ENCODE measurements around the gene POLL.
A peak's percentile ranks its signal among the peaks of the same experiment; 100 is the strongest.
"Not testable (repeated sequence)": the region's sequence is repeated elsewhere in the genome, so short reads cannot be mapped to it uniquely, and the experiment has no call there.

The POLL gene

DNA sequence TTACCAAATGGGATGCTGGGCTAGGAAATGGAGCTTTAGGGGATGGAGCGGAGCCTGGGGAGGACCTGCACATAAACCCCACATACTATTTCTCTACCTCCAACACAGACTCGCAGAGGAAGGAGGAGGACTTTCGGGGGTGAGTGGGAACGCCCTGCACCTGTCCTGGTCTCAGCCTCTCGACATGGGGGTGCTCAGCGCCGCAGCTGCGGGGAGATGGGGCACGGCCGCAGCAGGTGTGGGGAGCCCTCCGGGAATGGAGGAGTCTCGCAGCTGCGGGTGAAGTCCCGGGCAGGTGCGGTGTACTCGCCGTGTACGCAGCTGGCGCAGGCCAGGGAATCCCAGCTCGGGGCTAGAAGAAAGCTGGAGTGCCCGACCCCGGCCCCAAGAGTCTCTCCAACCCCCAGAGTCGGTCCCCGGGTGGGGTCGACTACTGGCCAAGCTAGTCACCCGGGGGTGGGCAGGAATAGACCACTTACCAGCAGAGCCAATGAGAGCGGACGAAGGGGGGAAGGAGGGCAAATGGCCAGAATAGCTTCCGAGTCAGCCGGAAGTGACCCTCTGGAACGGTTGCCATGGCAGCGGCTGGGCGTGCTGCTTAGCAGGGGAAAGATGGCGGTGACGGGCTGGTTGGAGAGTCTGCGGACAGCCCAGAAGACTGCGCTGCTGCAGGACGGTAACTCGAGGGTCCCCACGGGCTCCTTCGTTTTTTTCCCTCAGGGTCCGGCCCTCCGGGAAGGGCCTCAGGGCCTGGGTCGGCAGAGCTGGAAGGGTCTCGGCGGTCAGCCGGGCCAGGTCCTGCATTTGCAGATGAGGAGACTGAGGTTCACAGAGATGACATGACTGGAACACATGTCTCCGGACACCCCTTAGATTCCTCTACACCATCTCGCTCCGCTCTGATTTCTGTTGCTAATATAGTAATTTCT lies at the start of gene POLL, which contains the start of gene DPCD:
Gene POLL, minus strand, starts transcription at position 533 of the 929 bp plus-strand sequence. CDS start 897 bp downstream, outside the sequence.
Gene DPCD, plus strand, starts transcription at position 597 of the 929 bp plus-strand sequence. Its CDS starts 16 bp downstream, at position 613.
- peak; percentile 81 to 94 for DNase-seq (ENCODE audit: extremely low read depth in 1 of 2, low read depth in 1 of 2)

GRCh38 chr10:101633510-101633909 lies 45.5 kb upstream of the POLL start:
- not testable (repeated sequence) for DNase-seq (ENCODE audit: extremely low read depth in 1 of 2, low read depth in 1 of 2)

DNA sequence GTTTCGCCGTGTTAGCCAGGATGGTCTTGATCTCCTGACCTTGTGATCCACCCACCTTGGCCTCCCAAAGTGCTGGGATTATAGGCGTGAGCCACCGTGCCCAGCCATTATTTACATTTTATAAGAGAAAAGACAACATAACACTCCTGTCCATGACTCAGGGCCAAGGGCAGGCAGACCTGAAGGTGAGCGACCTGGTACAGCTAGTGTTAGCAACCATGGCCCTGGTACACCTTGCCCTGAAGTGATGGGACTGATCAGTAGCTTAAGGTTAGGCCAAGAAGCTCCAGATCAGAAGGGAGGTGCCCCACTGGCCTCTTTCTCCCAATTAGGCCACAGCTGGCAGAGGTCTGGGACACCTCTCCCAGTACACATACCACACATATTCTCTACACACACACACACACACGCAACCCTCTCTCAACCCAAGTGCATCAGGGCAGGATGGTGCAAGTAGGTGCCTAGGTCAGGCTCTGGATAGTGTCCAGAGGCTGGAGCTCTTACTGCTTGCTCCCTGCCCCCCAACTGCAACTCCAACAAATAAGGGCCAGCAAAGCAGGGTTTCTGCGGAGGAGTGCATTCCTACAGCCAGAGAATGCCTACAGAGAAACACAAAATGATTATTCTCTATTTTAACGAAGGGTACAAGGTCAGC lies 43.9 kb upstream of the POLL start:
- DNase-seq (ENCODE audit: extremely low read depth in 1 of 2, low read depth in 1 of 2) = no peak

DNA sequence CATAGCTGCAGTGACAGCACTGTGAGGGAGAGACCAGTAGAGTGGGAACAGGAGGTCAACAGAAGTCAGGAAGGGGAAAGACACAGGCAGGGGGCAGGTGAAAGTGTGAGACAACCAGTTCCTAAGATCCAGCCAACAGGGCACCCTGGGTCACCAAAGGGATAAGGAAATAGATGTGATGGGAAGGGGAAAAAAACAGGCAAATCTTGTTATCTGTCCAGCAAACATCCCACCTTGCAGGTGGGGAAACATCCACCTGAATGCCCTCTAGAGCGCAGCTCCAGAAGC lies 42.5 kb upstream of the POLL start:
- DNase-seq (ENCODE audit: extremely low read depth in 1 of 2, low read depth in 1 of 2) = no peak

GRCh38 chr10:101629837-101630632 lies 42.0 kb upstream of the POLL start:
- no peak for DNase-seq (ENCODE audit: extremely low read depth in 1 of 2, low read depth in 1 of 2)

DNA sequence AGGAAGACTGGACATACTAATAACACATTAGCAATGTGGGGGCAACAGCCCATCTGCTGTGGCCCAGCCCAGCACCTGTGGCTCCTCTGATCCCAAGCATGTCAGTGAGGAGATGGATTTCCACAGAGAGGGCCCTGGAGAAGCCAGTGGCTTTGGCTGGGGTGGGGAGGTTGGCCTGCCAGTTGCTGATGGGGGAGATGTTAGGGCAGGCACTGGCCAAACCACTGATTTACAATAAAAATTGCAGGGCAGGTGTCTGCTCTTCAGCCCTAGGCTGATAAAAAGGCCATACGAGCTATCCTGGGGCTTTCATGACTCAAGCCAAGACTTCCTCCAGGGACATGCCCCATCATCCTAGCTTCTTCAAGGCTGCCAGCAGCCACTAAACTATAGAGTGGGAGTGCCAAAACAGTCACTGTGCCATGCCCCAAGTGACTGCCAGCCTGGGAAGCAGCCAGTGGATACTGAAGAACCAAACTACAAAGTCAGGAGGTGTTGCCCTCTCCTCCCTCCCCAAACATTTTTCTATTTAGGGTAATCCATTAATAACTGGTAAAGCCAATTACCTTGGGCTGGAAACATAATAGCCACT lies 37.9 kb upstream of the POLL start:
- no peak for DNase-seq (ENCODE audit: extremely low read depth in 1 of 2, low read depth in 1 of 2)

GRCh38 chr10:101624526-101625102 lies 36.6 kb upstream of the POLL start:
- no peak for DNase-seq (ENCODE audit: extremely low read depth in 1 of 2, low read depth in 1 of 2)

DNA sequence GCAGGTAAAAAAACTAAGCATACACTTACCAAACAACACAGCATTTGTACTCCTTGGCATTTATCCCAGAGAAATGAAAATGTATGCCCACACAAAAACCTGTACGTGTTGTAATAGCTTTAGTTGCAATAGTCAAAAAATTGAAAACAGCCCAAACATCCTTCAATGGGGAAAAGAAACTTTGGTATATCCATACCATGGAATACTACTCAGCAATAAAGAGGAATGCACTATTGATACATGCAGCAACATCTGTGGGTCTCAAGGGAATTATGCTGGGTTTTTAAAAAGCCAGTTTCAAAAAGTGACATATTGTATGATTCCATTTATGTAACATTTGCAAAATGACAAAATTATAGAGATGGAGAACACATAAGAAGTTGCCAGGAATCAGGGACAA lies 35.5 kb upstream of the POLL start:
- no peak for DNase-seq (ENCODE audit: extremely low read depth in 1 of 2, low read depth in 1 of 2)

DNA sequence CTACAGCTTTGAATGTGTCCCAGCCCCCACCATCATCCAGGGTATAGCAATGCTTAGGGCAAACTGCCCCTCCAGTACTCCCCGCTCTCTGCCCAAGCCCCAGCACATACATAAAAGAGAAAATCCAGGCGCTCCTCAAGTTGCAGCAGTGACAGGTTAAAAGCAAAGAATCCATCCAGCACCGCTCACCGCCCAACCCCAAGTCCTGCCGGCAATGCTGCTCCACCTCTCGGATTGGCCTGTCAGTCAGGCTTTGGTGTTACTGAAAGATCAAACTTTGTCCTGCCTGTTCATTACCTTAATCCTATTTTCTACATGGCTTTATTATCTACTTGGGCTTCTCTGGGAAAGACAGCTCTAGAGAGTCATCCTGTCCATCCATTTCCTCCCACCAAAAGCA lies 31.9 kb upstream of the POLL start:
- no peak for DNase-seq (ENCODE audit: extremely low read depth in 1 of 2, low read depth in 1 of 2)

- DNase-seq (ENCODE audit: extremely low read depth in 1 of 2, low read depth in 1 of 2) = no peak
Observed at GRCh38 chr10:101618871-101619270, 30.8 kb upstream of the POLL start.

DNA sequence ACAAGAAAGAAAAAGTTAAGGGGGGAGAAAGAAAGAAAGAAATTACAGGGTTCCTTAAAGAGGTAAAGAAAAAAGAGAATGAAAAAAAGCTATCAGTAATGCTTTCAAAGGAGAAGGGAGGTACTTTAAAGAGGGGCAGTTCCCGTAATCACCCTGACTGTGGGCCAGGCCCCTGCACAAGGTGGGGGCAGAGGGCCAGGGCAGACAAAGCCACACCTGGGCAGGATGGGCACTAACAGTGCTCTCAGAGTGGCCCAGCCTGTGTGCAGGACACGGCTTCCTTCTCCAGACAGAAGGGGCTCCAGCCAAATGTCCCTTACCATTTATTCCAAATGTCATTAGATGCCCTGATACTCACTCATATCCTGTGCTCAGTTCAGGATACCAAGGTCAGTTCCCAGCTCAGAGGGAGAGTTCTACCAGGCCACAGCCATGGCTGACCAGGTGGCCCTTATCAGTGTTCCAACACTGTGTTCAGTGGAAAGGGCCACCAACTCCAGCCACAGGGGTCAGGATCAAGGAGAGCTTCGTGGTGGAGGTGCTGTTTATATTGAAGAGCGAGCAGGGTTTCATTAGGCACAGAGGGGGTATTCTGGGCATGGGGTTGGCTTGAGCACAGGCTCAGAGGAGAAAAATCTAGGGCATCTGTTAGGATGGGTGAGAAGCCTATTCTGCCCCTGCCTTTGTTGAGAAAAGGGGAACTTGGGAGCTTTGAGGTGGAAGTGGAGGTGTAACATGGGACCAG lies 29.9 kb upstream of the POLL start:
- DNase-seq (ENCODE audit: extremely low read depth in 1 of 2, low read depth in 1 of 2) = no peak

DNA sequence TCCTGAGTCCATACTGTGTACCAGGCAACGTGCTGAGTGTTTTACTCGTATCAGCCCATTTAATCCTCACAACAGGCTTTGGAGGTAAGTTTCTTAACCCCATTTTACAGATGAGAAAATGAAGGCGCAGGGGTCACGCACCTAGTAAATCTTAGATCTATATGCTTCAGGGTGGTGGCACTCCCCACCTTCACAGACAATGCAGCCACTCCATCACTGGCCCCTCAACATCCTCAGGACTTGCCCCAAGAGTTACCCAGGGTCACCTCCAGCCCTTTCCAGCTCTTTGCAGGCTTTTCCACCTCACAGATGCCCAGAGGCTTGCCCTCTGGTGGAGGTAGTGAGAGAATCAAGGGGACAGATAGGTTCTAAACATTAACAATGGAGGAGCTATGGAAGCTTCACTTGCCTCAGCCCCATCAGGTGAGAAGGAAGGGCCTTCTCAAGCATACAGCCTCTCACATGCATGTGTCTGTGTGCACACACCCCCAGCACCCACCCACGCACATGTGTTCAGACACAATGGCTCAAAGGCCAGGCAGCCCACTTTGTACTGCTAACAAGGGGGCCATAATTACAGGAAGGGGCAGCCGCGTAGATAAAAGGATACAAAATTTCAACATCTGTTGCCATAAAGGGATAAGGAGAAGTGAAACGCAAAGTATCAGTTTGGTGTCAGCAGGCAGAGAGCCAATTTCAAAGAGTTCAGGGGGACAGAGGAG lies 29.2 kb upstream of the POLL start:
- no peak for DNase-seq (ENCODE audit: extremely low read depth in 1 of 2, low read depth in 1 of 2)

DNA sequence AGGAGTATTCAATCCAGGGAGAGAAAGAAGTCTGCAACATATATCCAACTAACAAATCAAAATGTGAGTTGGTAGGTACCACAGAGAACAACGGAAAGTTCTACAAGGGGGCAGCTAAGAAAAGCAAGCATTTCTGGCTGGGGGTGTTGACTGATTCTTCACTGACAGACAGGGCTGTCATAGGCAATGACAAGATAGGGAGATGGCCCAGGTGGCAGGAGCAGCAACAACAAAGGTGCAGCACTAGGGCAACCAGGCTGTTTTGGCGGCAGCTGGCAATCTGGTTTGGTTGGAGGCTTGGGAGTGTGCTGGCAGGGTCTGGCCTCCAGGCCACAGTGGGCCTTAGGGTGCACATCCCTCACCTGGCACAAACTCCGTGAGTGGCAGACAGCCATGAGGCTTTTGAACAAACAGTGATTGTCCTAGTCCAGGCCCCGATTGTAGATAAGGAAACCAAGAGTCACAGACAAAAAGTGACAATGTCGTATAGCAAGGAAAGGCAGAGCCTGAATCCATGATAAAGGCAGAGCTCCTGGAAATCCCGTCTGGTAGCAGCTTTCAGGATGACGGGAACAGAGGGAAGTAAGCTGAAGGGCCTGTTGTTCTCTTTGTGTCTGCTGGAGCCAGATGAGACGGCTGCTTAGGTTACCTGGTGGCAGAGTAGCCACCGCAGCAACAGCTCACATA lies 28.5 kb upstream of the POLL start:
- DNase-seq (ENCODE audit: extremely low read depth in 1 of 2, low read depth in 1 of 2) = no peak

GRCh38 chr10:101615525-101616116 lies 27.6 kb upstream of the POLL start:
- DNase-seq (ENCODE audit: extremely low read depth in 1 of 2, low read depth in 1 of 2) = no peak

- DNase-seq (ENCODE audit: extremely low read depth in 1 of 2, low read depth in 1 of 2) = no peak
Observed at GRCh38 chr10:101614663-101615524, 26.8 kb upstream of the POLL start.

DNA sequence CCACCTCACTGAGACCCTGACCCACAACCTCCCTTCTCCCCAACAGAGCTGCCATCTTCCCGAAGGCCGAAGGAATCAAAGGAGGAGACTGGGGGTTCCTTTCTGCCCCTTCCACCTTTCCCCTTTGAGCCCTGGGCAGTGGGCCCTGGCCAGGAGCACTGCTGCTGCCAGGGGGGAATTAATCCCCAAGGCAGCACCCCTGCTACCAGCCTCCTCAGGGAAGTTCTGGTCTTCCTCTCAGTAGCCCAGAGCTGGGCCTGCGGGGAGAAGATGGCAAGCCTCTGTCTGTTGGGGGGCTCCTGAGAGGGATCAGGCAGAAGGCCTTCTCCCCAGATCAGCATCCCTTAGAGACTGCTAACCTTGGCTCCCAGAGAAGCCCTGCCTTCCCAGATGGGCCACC lies 25.6 kb upstream of the POLL start:
- no peak for DNase-seq (ENCODE audit: extremely low read depth in 1 of 2, low read depth in 1 of 2)

- DNase-seq (ENCODE audit: extremely low read depth in 1 of 2, low read depth in 1 of 2) = no peak
Observed at GRCh38 chr10:101612872-101613271, 24.8 kb upstream of the POLL start.

All from stimulated activated CD8-positive, alpha-beta memory T cell treated with anti-CD3 and anti-CD28 coated beads, Interleukin-7, amount 100 ng/mL, for 48 hours (primary cell).